HG03135 (cell line): ENCODE data around the gene SIAH1.
"Not testable (repeated sequence)": the region's sequence is repeated elsewhere in the genome, so short reads cannot be mapped to it uniquely, and the experiment has no call there.

ENCODE experiments used
- ATAC-seq: cut with Tn5 transposase; IDR thresholded peaks from one replicate; pipeline ENCODE4 v1.9.1; 2021; ENCODE audit warnings: mild to moderate bottlenecking, moderate library complexity; ENCODE audit not compliant: unreplicated experiment

The SIAH1 gene

GRCh38 chr16:48335961-48336360, 49.3 kb downstream of the SIAH1 start:
- no peak for ATAC-seq

GRCh38 chr16:48334325-48334724, 50.9 kb downstream of the SIAH1 start:
- no peak for ATAC-seq

GRCh38 chr16:48332978-48333377, 52.2 kb downstream of the SIAH1 start:
- no peak for ATAC-seq

DNA sequence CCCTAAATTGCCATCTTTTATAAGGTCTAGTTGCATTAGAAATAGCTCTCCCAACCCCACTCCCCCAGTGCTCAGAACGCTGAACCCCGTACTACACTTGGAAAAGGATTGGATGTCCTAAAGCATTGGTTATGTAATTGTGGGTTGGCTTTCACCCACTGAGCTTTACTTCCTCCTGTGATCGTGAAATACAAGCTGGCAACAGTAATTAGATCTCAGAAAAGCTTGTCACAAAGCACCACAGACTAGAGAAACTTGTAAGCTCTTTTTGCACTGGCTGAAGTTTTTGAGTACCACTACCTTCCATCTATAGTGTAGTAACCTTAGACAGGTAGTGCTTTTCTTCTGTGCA, 54.4 kb downstream of the SIAH1 start:
- no peak for ATAC-seq

- ATAC-seq, result no peak
Observed at GRCh38 chr16:48330189-48330840, 54.9 kb downstream of the SIAH1 start.

GRCh38 chr16:48329138-48329537, 56.1 kb downstream of the SIAH1 start:
- ATAC-seq, result no peak

GRCh38 chr16:48326915-48327314, 58.3 kb downstream of the SIAH1 start:
- no peak for ATAC-seq

- ATAC-seq, result no peak
Observed at GRCh38 chr16:48323783-48324775, 61.1 kb downstream of the SIAH1 start.

- ATAC-seq, result no peak
Observed at GRCh38 chr16:48321317-48322036, 63.7 kb downstream of the SIAH1 start.

DNA sequence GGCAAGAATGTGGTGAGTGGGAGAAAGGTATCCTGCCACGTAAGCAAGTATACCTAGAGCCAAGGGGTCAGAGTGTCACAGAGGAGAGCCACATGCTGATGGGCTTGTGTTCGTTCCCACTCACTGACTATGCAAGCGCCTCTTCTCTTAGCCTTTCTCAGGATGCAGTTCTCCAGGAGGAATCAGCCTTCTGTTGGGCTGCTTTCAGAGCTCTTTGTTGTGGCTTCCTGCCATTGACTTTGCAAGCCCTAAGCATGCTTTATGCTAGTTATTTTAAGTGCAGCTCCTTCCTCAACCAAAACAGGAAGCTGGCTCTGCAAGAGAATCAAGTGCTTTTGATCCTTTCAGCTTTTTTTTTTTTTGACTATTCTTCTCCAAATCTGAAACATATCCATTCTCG, 66.6 kb downstream of the SIAH1 start:
- ATAC-seq, result no peak

- no peak for ATAC-seq
Observed at GRCh38 chr16:48317614-48318315, 67.4 kb downstream of the SIAH1 start.

- ATAC-seq, result no peak
Observed at GRCh38 chr16:48317026-48317425, 68.2 kb downstream of the SIAH1 start.

- ATAC-seq, result not testable (repeated sequence)
Observed at GRCh38 chr16:48313905-48314304, 71.3 kb downstream of the SIAH1 start.

DNA sequence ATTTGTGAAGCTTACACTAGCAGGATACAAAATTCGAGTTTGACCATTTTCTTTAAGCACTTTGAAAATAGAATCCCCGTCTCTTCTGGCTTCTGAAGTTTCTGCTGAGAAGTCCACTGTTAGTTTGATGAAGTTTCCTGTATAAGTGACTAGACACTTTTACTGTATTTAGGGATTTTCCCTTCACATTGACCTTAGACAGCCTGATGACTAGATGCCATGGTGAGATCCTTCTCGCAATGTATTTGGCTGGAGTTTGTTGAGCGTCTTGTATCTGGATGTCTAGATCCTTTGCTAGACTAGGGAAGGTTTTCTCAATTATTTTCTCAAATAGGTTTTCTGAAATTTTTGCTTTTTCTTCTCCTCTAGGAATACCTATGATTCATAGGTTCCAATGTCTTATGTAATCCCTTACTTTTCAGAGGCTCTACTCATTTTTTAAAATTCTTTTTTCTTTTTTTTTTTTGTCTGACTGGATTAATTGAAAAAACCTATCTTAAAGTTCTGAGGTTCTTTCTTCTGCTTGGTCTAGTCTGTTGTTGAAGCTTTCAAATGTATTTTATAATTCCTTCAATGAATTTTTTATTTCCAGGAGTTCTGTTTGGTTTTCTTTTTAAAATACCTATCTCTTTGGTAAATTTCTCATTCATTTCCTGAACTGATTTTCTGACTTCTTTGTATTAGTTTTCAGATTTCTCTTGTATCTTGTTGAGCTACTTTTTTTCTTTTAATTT, 74.1 kb downstream of the SIAH1 start:
- ATAC-seq, result no peak
